Keratinocyte (primary cell): ENCODE data around the gene ERC2.

Experiments
- CTCF ChIP-seq, 3 experiments: IDR thresholded peaks in 1 of 3; conservative IDR thresholded peaks in 1 of 3; optimal IDR thresholded peaks in 1 of 3; 2 replicates in 2 of 3; 3 replicates in 1 of 3; pipeline versions ENCODE3 to v1.5.1; 2011; ENCODE audit warnings: low read length in 3 of 3, mild to moderate bottlenecking in 3 of 3, moderate library complexity in 2 of 3, control low read depth in 1 of 3, inconsistent platforms in 1 of 3; ENCODE audit not compliant: insufficient read depth in 2 of 3; ENCODE audit errors: extremely low read depth in 1 of 3
- EZH2 ChIP-seq: IDR thresholded peaks from one replicate; pipeline ENCODE4 v1.6.1; 2012; ENCODE audit warnings: inconsistent platforms, mild to moderate bottlenecking, low read length, moderate library complexity

GRCh38 chr3:55564726-55565125, 903.5 kb downstream of the ERC2 start:
- TF ChIP-seq CTCF (optimal IDR thresholded peaks at IDR 0.05 in 1 of 3, IDR thresholded peaks at IDR 0.05 in 1 of 3, conservative IDR thresholded peaks at IDR 0.05 in 1 of 3; ENCODE audit: extremely low read depth in 1 of 3, insufficient read depth in 2 of 3, low read length in 3 of 3) (no peak), EZH2 (no peak)
